HepG2 (cell line): ENCODE data around the gene NUDT19.

Source experiments
- CTCF ChIP-seq: sonication (generic); formaldehyde crosslinking; IDR thresholded peaks from 2 replicates; pipeline ENCODE4 v1.5.0; 2020; ENCODE audit warnings: mild to moderate bottlenecking, missing genetic modification reagents, moderate library complexity
- EP300 ChIP-seq, 3 experiments: sonication (generic) in 1 of 3; formaldehyde crosslinking in 1 of 3; IDR thresholded peaks; 2 replicates each; pipeline versions ENCODE4 v1.5.1 to v1.6.1; 2011 to 2020; ENCODE audit warnings: low read depth in 2 of 3, low read length in 2 of 3, borderline replicate concordance in 1 of 3, improper control_type of control experiment in 1 of 3, mild to moderate bottlenecking in 1 of 3, missing genetic modification reagents in 1 of 3, moderate library complexity in 1 of 3
- POLR2AphosphoS5 ChIP-seq: IDR thresholded peaks from 2 replicates; pipeline ENCODE4 v1.6.1; 2012; ENCODE audit warnings: low read depth, low read length
- RFXAP ChIP-seq: sonication (generic); formaldehyde crosslinking; IDR thresholded peaks from 2 replicates; pipeline ENCODE4 v1.4.0; 2020; ENCODE audit warnings: missing genetic modification reagents, borderline replicate concordance
- SRF ChIP-seq: IDR thresholded peaks from 2 replicates; pipeline ENCODE4 v1.6.1; 2011; ENCODE audit warnings: mild to moderate bottlenecking, low read depth, low read length, moderate library complexity
- TP53 ChIP-seq: sonication (generic); formaldehyde crosslinking; conservative IDR thresholded peaks from 2 replicates; pipeline ENCODE4 v1.4.0; 2020; ENCODE audit warnings: missing genetic modification reagents
- U2AF1 ChIP-seq: fragments of 200-400 bp; formaldehyde crosslinking; optimal IDR thresholded peaks from 2 replicates; pipeline ENCODE3; 2017; ENCODE audit warnings: mild to moderate bottlenecking, low read depth, low read length
- YY1 ChIP-seq: IDR thresholded peaks from 2 replicates; pipeline ENCODE4 v1.6.1; 2011; ENCODE audit warnings: low read length, low read depth, moderate library complexity, mild to moderate bottlenecking; ENCODE audit not compliant: insufficient read depth, insufficient replicate concordance
- ZBTB7A ChIP-seq: sonication (generic); formaldehyde crosslinking; IDR thresholded peaks from 2 replicates; pipeline ENCODE4 v1.8.0; 2022; ENCODE audit warnings: mild to moderate bottlenecking, missing genetic modification reagents
- TF ChIP-seq, protein P1 (sequence below), 2 experiments: sonication (generic) in 1 of 2; formaldehyde crosslinking in 1 of 2; IDR thresholded peaks; 2 replicates each; pipeline versions ENCODE4 v1.4.0 to v1.6.1; 2018 to 2020; ENCODE audit warnings: missing genetic modification reagents in 2 of 2, borderline replicate concordance in 1 of 2, low read depth in 1 of 2, mild to moderate bottlenecking in 1 of 2, missing biosample characterization in 1 of 2
- TF ChIP-seq, protein P2 (sequence below): sonication (generic); formaldehyde crosslinking; IDR thresholded peaks from 2 replicates; pipeline ENCODE4 v1.5.0; 2020; ENCODE audit warnings: mild to moderate bottlenecking, missing genetic modification reagents
- TF ChIP-seq, protein P3 (sequence below): sonication (generic); formaldehyde crosslinking; IDR thresholded peaks from 2 replicates; pipeline ENCODE4 v1.4.0; 2020; ENCODE audit warnings: missing genetic modification reagents

DNA sequence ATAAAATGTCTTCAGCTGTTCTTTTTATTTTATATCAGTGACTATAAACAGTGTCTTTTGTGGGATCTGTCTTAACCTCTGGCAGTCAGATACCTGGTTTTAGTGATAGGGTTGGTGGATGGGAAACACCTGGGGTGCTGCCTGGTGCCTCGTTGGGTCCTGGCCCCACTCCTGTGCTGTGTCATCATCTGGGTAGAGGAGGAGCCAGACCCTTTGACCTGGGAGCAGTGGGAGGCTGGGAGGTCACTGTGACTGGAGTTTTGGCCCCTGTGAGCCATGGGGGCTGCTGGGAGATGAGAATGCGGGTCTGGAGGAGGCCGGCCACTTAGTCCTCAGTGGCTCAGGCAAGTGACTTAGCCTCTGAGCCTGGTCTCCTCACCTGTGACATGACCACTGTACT, 57.3 kb downstream of the NUDT19 start:
- TF ChIP-seq, protein P1, sequence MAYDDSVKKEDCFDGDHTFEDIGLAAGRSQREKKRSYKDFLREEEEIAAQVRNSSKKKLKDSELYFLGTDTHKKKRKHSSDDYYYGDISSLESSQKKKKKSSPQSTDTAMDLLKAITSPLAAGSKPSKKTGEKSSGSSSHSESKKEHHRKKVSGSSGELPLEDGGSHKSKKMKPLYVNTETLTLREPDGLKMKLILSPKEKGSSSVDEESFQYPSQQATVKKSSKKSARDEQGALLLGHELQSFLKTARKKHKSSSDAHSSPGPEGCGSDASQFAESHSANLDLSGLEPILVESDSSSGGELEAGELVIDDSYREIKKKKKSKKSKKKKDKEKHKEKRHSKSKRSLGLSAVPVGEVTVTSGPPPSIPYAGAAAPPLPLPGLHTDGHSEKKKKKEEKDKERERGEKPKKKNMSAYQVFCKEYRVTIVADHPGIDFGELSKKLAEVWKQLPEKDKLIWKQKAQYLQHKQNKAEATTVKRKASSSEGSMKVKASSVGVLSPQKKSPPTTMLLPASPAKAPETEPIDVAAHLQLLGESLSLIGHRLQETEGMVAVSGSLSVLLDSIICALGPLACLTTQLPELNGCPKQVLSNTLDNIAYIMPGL (CRISPR knock-in tag; IDR thresholded peaks at IDR 0.05; ENCODE audit: borderline replicate concordance in 1 of 2, low read depth in 1 of 2), result no peak
- TF ChIP-seq U2AF1 (no peak), RFXAP (no peak), TP53 (CRISPR knock-in tag) (no peak), CTCF (CRISPR knock-in tag) (no peak), YY1 (no peak), POLR2AphosphoS5 (no peak), SRF (no peak), ZBTB7A (no peak), EP300 (IDR thresholded peaks at IDR 0.05; ENCODE audit: low read depth in 2 of 2, low read length in 2 of 2) (no peak), EP300 (CRISPR knock-in tag; IDR thresholded peaks at IDR 0.05; ENCODE audit: borderline replicate concordance) (no peak)
- TF ChIP-seq, protein P2, sequence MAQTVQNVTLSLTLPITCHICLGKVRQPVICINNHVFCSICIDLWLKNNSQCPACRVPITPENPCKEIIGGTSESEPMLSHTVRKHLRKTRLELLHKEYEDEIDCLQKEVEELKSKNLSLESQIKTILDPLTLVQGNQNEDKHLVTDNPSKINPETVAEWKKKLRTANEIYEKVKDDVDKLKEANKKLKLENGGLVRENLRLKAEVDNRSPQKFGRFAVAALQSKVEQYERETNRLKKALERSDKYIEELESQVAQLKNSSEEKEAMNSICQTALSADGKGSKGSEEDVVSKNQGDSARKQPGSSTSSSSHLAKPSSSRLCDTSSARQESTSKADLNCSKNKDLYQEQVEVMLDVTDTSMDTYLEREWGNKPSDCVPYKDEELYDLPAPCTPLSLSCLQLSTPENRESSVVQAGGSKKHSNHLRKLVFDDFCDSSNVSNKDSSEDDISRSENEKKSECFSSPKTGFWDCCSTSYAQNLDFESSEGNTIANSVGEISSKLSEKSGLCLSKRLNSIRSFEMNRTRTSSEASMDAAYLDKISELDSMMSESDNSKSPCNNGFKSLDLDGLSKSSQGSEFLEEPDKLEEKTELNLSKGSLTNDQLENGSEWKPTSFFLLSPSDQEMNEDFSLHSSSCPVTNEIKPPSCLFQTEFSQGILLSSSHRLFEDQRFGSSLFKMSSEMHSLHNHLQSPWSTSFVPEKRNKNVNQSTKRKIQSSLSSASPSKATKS (CRISPR knock-in tag), result no peak
- TF ChIP-seq, protein P3, sequence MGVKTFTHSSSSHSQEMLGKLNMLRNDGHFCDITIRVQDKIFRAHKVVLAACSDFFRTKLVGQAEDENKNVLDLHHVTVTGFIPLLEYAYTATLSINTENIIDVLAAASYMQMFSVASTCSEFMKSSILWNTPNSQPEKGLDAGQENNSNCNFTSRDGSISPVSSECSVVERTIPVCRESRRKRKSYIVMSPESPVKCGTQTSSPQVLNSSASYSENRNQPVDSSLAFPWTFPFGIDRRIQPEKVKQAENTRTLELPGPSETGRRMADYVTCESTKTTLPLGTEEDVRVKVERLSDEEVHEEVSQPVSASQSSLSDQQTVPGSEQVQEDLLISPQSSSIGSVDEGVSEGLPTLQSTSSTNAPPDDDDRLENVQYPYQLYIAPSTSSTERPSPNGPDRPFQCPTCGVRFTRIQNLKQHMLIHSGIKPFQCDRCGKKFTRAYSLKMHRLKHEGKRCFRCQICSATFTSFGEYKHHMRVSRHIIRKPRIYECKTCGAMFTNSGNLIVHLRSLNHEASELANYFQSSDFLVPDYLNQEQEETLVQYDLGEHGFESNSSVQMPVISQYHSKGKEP (CRISPR knock-in tag), result no peak
